Epithelial cell of prostate (primary cell): ENCODE measurements around the gene VAT1.
A peak's percentile ranks its signal among the peaks of the same experiment; 100 is the strongest.
"Not testable (repeated sequence)": the region's sequence is repeated elsewhere in the genome, so short reads cannot be mapped to it uniquely, and the experiment has no call there.

ENCODE experiments used
- DNase-seq: peaks from one replicate; pipeline ENCODE4 v3.0.0-alpha.2; 2011; ENCODE audit warnings: low read depth, low spot score
- H3K27ac ChIP-seq: fragments of 450-650 bp; 2 replicates; pipeline ENCODE4 v1.5.1; 2017; ENCODE audit warnings: mild to moderate bottlenecking

The VAT1 gene

DNA sequence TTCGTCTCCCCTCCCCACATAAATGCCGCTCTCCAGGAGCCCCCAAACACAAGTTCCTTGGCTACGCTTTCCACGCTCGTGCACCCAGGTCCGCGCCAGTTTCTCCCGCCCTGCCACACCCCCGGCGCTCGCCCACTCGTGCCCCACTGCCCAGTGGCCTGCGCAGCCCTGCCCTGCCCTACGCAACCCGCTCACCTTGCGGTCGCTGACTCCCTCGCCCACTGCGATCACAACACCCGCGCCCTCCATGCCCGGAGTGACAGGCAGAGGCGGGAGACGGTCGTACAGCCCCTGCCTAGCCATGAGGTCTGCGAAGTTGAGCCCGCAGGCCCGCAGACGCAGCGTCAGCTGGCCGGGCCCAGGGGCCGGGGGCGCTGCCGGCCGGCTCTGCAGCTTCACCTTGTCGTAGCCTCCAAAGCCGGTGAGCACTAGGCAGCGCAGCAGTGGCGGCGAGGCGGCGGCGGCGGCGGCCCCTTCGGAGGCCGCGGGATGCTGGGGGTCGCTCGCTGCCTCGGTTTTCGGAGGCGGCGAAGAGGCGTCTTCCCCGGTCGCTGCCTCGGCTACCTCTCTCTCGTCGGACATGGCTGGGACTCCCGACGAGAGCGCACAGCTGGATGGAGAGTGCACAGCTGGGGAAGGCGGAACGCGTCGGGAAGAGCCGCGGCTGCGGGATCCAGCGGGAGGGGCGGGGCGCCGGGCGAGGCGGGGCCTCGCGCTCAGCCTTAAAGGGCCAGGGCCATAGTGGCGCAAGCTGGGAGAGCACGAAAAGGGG lies at the start of gene VAT1:
Gene VAT1, minus strand, starts transcription at position 645 of the 772 bp plus-strand sequence. Its CDS starts 63 bp downstream, at position 582.
- peak within 1 kb of the TSS; percentile 61 for H3K27ac ChIP-seq
- no peak for DNase-seq

DNA sequence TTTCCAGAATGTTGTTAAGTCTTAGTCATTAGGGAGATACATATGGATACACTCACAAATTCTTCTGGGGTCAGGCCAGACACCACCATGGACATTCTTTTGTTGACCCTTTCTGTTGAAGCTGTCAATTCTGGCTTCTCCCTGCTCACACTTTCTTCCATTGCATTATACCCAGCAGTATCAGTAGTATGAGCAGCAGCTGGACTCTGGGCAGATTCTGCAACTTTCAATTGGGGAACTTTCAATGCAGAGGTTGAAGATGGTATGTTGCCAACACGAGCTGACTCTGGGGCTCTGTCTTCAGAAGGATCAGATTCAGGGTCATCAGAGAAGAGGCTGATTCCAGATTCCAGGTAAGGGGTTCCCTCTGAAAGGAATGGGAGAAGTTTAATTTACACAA lies 48.7 kb upstream of the VAT1 start:
- no peak for DNase-seq
- no peak overlapping the region for H3K27ac ChIP-seq

DNA sequence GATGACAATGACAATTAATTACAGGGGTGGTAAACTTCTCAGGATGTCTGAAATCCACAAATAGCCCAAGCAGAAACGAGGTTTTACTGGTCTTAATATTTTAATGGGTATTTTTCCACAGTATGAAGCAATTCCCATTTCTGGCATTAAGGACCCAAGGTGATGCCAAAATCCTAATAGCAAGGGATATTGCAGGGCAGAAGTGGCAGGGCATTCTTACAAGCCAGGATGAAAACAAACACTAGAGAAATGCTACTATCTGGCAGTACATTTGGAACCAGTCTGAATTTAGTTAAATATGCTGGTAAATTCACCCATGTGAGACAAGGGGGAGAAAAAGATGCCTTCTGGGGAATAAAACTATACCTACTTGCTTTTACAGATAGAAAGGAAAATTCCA lies 48.1 kb upstream of the VAT1 start:
- no peak for DNase-seq
- no peak overlapping the region for H3K27ac ChIP-seq

DNA sequence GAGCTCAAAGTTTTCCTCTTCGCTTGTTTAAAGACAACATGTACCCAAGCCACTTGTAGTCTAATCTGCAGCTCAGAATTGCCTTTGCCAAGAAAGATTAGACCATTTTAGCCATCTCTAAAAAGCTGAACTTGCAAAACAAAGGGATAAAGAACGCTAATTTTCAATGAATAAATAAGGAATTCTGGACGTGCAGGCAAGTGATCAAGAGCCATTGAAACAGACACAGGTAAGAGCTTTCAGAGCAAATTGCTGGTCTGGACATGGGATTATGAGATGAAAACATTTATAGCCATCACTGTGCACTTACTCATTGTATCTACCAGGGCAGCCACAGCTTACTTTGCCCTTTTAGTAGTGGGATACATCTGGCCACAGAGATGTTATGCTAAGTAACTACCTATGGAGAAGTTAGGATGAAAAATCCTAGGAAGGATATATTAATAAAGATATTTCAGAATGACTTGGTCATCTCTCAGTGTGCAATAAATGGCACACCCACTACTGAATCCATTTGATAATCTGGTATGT lies 47.2 kb upstream of the VAT1 start:
- H3K27ac ChIP-seq, result no peak overlapping the region
- DNase-seq, result no peak

DNA sequence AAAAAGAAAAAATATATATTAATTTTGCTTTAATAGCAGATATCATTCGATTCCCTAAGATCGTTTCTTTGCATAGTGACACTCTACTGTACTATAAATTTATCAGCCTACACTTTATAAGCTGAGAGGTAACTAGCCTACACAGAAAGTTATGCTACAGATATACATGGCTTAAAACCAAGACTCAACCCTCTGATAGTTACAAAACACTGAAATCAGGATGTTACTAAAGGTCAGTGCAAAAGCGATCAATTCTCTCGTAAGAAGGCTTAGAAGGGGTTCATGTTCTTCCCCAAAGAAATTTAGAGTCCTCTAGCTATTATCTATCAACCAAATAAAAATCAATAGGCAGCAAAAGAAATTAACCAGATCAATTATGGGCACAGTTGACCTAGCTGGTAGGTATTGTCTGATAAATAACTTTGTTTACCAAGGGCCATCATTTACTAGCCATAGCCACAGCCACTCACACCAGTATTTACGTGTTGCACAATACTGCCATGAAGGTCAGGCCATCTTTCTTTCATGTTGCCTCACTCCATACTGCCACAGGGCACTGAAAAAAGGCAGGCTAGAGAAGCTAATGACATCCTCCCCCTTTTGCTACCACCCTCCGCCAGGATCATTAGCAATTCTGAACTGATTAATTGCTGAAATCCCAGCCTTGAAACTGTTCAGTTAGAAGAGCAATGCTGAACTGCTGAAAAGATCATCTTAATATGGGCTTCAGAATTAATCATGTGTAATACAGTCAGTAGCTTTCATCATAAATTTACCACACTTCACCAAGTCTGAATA lies 46.6 kb upstream of the VAT1 start:
- DNase-seq, result no peak
- H3K27ac ChIP-seq, result no peak overlapping the region

DNA sequence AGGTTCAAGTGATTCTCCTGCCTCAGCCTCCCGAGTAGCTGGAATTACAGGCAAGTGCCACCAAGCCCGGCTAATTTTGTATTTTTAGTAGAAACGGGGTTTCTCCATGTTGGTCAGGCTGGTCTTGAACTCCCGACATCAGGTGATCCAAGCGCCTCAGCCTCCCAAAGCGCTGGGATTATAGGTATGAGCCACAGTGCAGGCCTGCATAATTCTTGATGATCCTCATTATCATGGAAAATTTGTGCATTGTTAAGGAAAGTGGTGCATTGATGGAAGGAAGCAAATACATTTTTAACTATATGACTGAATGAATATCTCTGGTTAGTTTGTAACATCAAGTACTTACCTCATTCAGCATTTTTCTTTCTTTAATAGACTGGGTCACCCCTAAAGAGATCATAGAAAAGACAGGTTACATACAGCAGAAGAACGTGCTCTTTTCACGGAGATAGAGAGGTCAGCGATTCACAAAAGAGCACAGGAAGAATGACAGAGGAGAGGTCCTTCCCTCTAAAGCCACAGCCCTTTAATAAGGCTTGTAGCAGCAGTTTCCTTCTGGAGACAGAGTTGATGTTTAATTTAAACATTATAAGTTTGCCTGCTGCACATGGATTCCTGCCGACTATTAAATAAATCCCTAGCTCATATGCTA lies 40.9 kb upstream of the VAT1 start:
- DNase-seq, result no peak
- no peak overlapping the region for H3K27ac ChIP-seq

DNA sequence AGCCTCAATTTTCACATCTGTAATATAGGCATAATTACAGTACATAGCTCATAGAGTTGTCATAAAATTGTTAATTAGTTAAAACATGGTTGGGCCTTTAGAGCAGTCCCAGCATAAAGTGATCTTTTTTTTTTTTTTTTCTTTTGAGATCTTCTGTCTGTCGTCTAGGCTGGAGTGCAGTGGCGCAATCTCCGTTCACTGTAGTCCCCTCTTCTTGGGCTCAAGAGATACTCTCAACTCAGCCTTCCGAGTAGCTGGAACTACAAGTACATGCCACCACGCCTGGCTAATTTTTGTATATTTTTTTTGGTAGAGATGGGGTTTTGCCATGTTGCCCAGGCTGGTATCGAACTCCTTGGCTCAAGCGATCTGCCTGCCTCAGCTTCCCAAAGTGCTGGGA lies 33.9 kb upstream of the VAT1 start:
- DNase-seq, result no peak
- H3K27ac ChIP-seq, result no peak overlapping the region

DNA sequence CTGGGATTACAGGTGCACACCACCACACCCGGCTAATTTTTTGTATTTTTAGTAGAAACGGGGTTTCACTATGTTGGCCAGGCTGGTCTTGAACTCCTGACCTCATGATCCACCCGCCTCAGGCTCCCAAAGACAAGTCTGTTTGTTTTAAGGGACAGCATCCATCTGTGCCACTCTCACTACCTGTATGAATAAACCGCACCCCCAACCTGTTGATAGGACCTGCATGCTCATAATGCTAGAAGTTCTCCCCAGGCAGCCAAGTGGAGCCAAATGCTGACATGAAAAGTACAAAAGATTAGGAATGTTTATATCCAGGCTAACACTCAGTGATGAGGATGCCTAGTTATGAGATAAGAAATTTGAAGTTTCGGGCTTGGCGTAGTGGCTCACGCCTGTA lies 30.8 kb upstream of the VAT1 start:
- not testable (repeated sequence) for DNase-seq, H3K27ac ChIP-seq

DNA sequence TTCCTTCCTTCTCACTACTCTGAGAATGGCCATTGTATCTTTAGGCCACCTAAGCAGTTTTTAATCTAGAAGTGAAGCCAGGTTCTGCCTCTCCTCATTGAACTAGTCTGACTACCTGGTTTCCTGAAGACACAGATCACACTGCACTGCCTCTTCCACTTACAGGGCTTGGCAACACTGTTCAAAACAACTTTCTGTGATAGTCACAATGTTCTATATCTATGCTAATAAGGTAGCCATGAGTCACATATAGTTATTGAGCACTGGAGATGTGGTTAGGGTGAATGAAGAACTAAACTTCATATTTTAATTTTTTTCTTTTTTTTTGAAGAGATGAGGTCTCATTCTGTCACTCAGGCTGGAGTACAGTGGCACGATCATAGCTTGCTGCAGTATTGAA lies 29.8 kb upstream of the VAT1 start:
- no peak for DNase-seq
- H3K27ac ChIP-seq, result no peak overlapping the region

DNA sequence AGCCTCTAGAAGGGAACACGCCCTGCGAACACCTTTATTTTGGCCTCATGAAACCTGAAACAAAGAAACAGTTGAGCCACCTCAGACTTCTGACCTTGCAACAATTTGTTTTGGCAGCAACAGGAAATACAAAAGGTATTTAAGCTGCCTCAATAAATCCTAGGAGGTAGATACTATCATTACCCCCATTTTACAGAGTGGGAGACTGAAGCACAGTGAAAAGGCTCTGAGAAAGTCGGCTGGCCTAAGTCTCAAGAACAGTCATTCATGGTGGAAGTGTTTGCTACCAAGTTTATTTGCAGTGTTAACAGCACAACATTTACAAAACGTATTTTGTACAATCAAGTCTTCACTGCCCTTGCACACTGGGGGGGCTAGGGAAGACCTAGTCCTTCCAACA lies 21.8 kb upstream of the VAT1 start:
- H3K27ac ChIP-seq, result no peak overlapping the region
- no peak for DNase-seq

DNA sequence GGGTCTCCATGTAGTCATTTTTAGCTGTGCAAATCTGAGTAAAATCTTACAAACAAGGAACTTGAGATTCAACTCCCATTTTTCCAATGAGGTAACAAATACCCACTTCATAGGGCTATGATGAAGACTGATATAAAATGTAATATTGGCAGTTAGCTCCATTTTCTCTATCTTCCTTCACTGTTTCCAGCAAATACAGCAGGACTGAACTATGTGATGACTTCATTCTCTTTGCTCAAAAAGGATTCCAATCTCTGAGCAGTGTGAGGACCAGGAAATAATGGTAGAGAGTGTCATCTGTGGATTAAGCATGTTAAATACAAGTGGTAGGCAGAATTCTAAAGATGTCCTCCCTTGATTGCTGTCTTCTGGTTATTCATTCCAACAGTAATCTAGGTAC lies 21.1 kb upstream of the VAT1 start:
- no peak for DNase-seq
- H3K27ac ChIP-seq, result no peak overlapping the region

DNA sequence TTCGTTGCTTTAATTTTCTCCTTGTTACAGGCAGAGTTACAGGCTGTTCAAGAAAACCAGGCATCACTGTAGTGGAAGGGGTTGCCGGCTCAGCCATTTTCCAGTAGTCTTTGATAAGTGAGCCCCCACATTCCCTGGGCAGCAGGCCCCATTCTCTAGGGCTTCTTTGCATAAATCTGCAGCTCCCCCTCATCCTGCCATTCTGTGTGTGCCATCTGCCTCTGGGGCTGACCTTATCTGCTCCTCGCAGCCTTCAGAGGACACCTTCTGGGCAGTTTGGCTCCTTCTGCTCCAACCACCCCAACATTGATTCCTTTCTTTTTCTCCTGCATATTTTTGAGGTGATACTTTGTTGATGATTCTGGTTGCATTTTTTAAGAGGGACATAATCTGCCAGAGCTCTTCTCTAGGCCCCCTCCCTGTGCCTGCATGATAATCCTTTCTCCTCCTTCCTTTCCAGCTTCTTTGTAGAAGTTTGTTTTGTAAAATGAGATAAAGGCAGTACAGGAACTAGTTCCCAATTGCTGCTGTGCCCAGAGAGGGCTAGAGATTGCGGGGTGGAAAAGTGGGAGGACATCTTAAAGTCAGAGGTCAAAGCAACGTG lies 19.9 kb upstream of the VAT1 start:
- DNase-seq, result no peak
- H3K27ac ChIP-seq, result no peak overlapping the region

DNA sequence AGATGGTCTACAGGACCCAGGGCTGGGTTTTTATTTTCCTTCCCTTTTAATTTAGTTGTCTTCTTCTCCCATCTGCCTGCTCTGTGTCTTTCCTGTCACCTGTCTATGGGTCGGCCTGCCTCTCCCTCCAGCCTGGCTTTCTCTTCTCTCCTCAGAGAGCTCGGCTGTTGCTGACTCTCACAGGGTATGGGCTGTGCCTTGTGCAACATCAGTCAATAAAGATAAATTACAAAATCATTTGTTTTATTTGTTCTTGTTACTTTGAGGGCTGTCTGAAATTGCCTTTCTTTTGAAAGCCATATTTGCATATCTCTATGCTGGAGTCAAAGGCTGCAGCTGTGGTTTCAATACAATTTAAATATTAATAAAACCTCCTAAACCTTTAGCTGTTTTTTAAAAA lies 18.5 kb upstream of the VAT1 start:
- H3K27ac ChIP-seq, result no peak overlapping the region
- DNase-seq, result no peak

DNA sequence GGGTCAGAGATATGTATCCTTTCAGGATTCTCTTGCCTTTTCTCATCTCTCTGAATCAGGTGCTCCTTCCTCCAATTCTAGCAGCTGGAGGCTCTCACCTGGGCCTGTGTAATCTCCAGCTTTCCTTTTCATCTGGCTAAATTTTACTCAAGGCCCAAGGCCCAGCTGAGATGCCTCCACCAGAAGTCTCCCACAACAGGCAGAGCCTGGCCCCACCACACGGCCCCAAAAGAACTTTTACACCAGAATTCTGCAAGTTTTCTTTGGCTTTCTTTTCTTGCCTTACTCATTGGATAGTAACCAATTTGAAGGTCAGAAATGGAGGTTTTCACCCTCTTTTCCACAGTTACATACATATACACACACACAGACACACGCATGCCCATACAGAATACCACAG lies 17.5 kb upstream of the VAT1 start:
- no peak overlapping the region for H3K27ac ChIP-seq
- no peak for DNase-seq

DNA sequence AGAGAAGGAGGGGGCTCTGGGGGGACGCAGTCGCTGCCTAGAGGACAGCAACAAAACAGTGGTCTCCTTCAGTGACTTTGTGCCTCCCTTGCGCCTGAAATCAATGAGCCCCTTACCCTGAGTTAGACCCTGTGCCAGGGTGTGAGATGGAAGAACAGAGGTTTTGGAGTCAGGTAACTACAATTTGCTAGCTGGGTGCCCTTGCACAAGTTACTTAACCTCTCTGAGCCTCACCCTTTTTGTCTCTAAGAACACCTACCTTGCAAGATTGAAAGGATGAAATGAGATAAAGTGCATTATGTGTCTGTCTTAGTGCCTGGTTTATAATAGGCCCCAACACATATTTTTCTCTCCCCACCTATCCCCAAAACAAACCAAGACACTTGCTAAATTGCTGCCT lies 12.7 kb upstream of the VAT1 start:
- no peak overlapping the region for H3K27ac ChIP-seq
- DNase-seq, result no peak

DNA sequence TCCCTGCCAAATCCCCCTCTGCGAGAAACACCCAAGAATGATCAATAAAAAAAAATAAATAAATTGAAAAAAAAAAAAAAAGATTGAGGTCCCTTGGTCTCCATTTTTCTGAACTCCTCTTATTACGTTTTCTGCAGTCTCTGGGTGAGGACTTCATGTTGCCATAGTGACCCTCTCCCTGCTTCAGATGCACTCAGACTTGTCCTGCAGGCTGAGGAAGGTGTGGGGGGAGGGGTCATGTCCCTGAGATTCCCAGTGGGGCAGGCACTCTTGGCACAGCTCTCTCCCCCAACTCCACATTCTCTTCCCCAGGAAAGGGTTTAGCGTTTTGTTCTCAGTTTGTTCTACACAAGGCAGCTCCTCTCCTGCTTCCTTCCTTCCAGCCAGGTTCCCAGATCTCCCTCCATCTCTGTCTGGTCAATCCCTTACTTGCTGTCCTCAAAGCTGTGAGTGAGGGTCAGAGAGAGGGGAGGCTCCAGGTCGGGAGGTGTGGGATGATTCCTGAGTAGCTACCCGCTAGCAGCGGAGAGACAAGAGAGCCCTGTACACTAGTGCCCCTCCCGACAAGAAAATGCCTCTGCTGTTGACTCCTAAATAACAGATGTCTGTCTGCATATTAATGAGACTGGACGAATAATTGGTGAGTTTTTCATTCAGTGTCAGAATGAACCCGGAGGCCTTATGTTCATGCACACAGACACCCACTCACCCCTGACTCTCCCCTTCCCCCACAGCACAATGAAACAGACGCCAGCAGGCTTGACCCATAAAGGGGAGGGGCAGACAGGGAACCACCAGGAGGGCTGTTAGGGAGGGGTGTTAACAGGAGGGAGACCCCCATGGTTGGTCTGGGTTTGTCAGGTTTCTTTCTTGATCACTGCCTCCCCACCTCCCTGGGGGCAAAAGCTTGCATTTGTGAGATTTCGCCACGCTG lies 12.0 kb upstream of the VAT1 start:
- DNase-seq, result no peak
- no peak overlapping the region for H3K27ac ChIP-seq

DNA sequence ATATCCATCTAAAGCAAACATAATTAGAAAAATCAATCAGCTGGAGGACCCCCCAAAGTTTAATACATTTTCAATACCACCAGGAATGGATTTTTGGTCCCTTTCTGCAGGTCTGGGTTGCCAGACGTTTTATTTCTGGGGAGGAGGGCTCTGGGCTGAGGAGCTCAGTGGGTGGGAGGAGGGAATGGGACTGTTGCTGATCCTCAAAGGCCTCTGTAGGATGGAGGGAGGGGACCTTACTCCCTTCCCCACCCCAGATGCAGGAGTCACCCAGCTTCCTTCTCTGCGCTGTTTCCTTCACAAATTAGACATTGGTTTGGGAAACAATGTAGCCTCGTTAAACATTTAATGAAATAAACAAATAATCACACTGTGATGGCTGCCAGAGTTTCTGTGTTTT lies 9.5 kb upstream of the VAT1 start:
- H3K27ac ChIP-seq, result no peak overlapping the region
- DNase-seq, result no peak

DNA sequence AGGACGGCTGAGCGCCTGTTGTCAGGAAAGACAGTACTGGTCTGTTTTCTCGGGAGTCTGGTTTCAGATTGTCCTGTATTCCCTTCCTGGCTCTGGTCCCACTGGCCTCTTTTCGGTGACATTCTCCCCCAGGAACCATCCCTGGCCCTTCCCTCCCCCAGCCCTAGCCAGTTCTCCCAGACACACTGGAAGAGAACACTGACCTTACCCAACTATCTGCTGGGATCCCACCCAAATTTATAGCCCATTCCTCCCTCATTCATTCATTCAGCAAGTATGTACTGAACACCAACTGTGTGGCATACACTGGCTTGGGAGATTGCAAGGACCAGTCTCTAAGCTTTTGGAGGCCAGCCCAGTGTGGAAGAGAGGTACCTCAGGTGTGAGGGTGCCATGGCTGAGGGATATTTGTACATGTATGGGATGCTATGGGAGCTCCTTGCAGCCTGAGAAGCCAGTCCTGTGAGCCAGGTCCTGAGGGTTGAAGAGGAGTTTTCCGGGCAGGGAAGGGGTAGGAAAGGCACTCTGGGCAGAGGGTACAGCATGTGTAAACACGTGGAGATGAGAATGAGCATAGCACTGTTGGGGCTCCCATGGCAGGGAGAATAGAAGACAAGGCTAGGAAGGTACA lies 8.1 kb upstream of the VAT1 start:
- DNase-seq, result no peak
- no peak overlapping the region for H3K27ac ChIP-seq

DNA sequence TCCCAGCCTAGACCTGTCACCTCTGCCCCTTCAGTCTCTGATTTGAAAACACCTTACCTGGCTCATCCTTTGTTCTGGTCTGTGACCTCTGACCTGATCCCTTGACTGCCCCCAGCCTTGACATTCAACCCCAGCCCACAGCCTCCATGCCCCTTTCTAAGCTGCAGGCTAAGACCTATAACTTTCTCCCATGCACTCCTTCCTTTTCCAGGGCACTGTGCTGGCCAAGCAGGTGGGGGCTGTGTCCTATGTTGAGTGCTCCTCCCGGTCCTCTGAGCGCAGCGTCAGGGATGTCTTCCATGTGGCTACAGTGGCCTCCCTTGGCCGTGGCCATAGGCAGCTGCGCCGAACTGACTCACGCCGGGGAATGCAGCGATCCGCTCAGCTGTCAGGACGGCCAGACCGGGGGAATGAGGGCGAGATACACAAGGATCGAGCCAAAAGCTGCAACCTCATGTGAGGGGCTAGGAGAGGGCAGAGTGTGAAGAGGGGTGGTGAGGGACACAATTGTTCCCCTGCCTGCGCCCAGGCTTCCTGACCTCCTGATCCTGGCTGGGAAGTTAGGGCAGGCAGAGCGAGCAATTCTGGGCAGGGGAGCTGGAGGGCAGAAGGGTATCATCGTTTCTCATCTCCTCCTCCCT lies 6.2 kb upstream of the VAT1 start:
- no peak for DNase-seq
- H3K27ac ChIP-seq, result no peak overlapping the region
